Pancreas (tissue), 10 donors: ENCODE results near the gene SIGLEC11. TPM values are rescaled to one million over a fixed set of nuclear protein-coding genes. Genes with fewer than 3 reads are reported as not detected.

Experiments
- ATAC-seq, 4 donors: fragments of 200-7000 bp; cut with Tn5 transposase; one replicate each; pipeline versions ENCODE4 v1.8.0 to v1.9.1; 2020; ENCODE audit warnings: mild to moderate bottlenecking in 4 of 4, moderate library complexity in 4 of 4
- DNase-seq, 6 donors: peaks; one replicate each; pipeline ENCODE4 v3.0.0-alpha.2; 2020
- FAIRE-seq: peaks from 2 replicates; lab custom pipeline; 2012; peaks lifted over from hg19 to GRCh38; lab: Jason Lieb, UNC
- H3K27ac ChIP-seq, 4 donors: fragments of 200-600 bp; sonication (generic); 1 replicate in 3 of 4; 2 replicates in 1 of 4; pipeline versions ENCODE4 v1.5.0 to v1.8.0; 2020
- H3K27me3 ChIP-seq, 4 donors: fragments of 200-600 bp; one replicate each; pipeline ENCODE4 v1.8.0; 2021
- H3K36me3 ChIP-seq, 3 donors: fragments of 200-600 bp; sonication (generic) in 1 of 3; one replicate each; pipeline versions ENCODE4 v1.5.0 to v1.8.0; 2020 to 2021
- H3K4me1 ChIP-seq, 3 donors: fragments of 200-600 bp; one replicate each; pipeline ENCODE4 v1.8.0; 2021
- H3K4me3 ChIP-seq, 4 donors: fragments of 200-600 bp; sonication (generic) in 2 of 4; one replicate each; pipeline versions ENCODE4 v1.5.0 to v1.8.0; 2020 to 2021
- H3K9me3 ChIP-seq, 4 donors: fragments of 200-600 bp; one replicate each; pipeline ENCODE4 v1.8.0; 2021
- WGBS, 2 donors: extraction: QIAGEN DNeasy Blood & Tissue Kit; methylation state at CpG; one replicate each; pipeline ENCODE4 v1.1.7; 2013; 5-methylcytosine and 5-hydroxymethylcytosine counted together
- intact Hi-C, 3 donors: fragments of 100-400 bp; cut with DNase I; formaldehyde crosslinking; loops; one replicate each; pipeline versions ENCODE4 v1.11.1 to v1.14.2; 2022
- polyA plus RNA-seq, 2 donors: library from polyadenylated mRNA; stranded (reverse); fragments of 200-250 nt; gene quantifications; one replicate each; pipeline ENCODE4 v1.2.3, GENCODE V29; 2013
- total RNA-seq, 6 donors: library from RNA; stranded (reverse); fragmentation: NEBNext Ultra II Directional in 4 of 6; extraction: Animal tissue kit (Norgen Biotek cat#: 25700) in 4 of 6; gene quantifications; one replicate each; pipeline versions ENCODE4 v1.2.1 to v1.2.4, GENCODE V29; 2021 to 2023
- TF ChIP-seq, protein P1 (sequence below), 4 donors: fragments of 200-600 bp; sonication (generic) in 3 of 4; IDR thresholded peaks; one replicate each; pipeline versions ENCODE4 v1.5.0 to v1.8.0; 2021; ENCODE audit warnings: antibody characterized with exemption in 4 of 4
- donor health status: healthy with polysubstance abuse.
- donor health status: DM: no; HTN: no; CAD: no; lungs with moderate emphysema.
- donor health status: DM: no; HTN: no; CAD: no.
- donor health status: control.
- donor health status: control.
- donor health status: Bipolar disorder and iron deficiency.
- donor health status: DM: yes; HTN: yes; CAD: no.
- donor health status: DM: no; HTN: no; CAD: no.
- donor health status: DM: no; HTN: no; CAD: no.
- donor health status: DM: yes; HTN: yes; CAD: no.

SIGLEC11 gene
- total and polyA plus RNA-seq, 8 donors = 0.14 to 26.5 (median 1.6) TPM

DNA sequence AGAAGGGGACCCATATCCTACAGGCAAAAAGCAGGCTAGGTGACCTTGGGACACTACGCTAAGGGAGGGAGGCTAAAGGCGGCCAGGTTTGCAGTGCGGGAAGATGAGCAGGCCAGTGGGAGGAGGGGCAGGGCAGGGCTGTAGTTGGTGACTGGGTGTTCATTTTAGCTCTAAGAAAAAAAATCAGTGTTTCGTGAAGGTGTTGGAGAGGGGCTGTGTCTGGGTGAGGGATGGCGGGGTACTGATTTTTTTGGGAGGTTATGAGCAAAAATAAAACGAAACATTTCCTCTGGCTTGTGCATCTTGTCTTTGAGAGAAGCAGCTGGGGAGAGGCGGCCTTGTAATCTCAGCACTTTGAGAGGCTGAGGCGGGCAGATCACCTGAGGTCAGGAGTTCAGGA is 27.3 kb downstream of the SIGLEC11 start:
- FAIRE-seq = no peak
- H3K27ac ChIP-seq = no peak overlapping the region
- intact Hi-C loops = no loop called here
- H3K4me3 ChIP-seq = no peak overlapping the region
- ATAC-seq = no peak
- H3K4me1 ChIP-seq = peaks cover 0 to 7% (median 3%) of the 10 kb centered on the region in 3 donors
- TF ChIP-seq, protein P1, sequence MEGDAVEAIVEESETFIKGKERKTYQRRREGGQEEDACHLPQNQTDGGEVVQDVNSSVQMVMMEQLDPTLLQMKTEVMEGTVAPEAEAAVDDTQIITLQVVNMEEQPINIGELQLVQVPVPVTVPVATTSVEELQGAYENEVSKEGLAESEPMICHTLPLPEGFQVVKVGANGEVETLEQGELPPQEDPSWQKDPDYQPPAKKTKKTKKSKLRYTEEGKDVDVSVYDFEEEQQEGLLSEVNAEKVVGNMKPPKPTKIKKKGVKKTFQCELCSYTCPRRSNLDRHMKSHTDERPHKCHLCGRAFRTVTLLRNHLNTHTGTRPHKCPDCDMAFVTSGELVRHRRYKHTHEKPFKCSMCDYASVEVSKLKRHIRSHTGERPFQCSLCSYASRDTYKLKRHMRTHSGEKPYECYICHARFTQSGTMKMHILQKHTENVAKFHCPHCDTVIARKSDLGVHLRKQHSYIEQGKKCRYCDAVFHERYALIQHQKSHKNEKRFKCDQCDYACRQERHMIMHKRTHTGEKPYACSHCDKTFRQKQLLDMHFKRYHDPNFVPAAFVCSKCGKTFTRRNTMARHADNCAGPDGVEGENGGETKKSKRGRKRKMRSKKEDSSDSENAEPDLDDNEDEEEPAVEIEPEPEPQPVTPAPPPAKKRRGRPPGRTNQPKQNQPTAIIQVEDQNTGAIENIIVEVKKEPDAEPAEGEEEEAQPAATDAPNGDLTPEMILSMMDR (IDR thresholded peaks at IDR 0.05) = no peak
- WGBS, 2 donors = 72 to 80% methylated on average over 8 of the region's 8 CpGs
- no peak for DNase-seq
- no peaks in the 10 kb centered on the region for H3K9me3 ChIP-seq
- no peaks in the 10 kb centered on the region for H3K36me3 ChIP-seq
- no peaks in the 10 kb centered on the region for H3K27me3 ChIP-seq

DNA sequence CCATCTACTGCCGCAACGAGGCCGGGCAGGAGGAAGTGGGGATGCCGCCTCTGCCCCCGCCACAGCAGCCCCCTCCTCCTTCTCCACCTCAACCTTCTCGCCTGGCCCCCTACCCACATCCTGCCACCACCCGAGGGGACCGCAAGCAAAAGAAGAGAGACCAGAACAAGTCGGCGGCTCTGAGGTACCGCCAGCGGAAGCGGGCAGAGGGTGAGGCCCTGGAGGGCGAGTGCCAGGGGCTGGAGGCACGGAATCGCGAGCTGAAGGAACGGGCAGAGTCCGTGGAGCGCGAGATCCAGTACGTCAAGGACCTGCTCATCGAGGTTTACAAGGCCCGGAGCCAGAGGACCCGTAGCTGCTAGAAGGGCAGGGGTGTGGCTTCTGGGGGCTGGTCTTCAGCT is 28.2 kb downstream of the SIGLEC11 start:
- 90 to 92% methylated on average over 21 to 25 of the region's 25 CpGs for WGBS, 2 donors
- Histone ChIP-seq H3K27me3 (no peaks in the 10 kb centered on the region), H3K4me1 (peaks cover 4 to 8% (median 8%) of the 10 kb centered on the region in 3 donors), H3K9me3 (no peaks in the 10 kb centered on the region), H3K36me3 (no peaks in the 10 kb centered on the region), H3K4me3 (no peak overlapping the region), H3K27ac (no peak overlapping the region)
- intact Hi-C loops = no loop called here
- DNase-seq = no peak
- FAIRE-seq = no peak
- TF ChIP-seq, protein P1 (IDR thresholded peaks at IDR 0.05) = no peak
- ATAC-seq = no peak

DNA sequence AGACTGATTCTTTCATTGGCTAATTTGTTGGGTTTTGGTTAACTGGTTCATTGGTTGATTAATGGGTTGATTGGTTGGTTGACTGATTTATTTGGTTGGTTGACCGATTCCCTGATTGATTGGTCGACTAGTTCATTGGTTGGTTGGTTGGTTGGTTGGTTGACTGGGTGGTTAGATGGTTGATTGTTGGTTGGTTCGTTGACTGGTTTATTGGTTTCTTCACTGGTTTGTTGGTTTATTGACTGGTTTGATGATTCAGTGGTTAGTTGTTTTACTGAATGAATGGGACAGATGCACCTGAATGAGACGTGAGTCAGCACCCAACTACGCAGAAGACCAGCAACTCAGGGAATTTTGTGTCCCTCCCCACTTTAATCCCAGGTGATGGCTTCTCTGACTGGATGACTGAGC is 28.9 kb downstream of the SIGLEC11 start:
- ATAC-seq = no peak

DNA sequence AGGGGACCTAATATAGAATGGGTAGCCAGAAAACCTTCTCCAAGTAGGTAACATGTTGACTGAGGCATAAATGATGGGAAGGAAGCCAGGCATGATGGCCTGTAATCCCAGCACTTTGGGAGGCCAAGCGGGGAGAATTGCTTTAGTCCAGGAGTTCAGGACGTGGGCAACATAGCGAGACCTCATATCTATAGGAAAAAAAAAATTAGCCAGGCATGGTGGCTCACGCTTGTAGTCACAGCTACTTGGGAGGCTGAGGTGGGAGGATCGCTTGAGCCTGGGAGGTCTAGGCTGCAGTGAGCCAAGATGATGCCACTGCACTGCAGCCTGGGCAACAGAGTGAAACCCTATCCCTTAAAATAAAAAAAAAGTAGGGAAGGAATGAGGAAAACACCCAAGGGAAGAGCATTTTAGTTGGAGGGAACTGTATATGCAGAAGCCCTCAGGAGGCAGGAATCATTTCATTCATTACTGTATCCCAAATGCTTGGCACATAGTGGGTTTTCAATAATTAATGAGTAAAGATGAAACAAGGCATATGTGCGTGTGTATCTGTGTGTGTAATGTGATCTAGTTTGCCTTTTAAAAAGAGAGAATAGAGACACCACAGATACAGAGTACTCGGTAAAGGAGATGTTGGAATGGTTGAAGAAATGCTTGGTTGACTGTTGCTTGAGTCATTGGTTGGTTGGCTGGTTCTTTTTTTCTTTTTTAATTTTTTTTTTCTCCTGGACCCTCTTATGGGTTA is 29.5 kb downstream of the SIGLEC11 start:
- H3K4me3 ChIP-seq = no peak overlapping the region
- TF ChIP-seq, protein P1 (IDR thresholded peaks at IDR 0.05) = no peak
- FAIRE-seq = no peak
- no peaks in the 10 kb centered on the region for H3K9me3 ChIP-seq
- DNase-seq = no peak
- H3K4me1 ChIP-seq = peaks cover 9 to 13% (median 9%) of the 10 kb centered on the region in 3 donors
- no peaks in the 10 kb centered on the region for H3K36me3 ChIP-seq
- intact Hi-C loops = no loop called here
- no peak for ATAC-seq
- 94 to 97% methylated on average over 7 of the region's 7 CpGs for WGBS, 2 donors
- no peak overlapping the region for H3K27ac ChIP-seq
- H3K27me3 ChIP-seq = no peaks in the 10 kb centered on the region

More for the DNA sequence above, 28.9 kb downstream of the SIGLEC11 start:
- Histone ChIP-seq H3K36me3 (no peaks in the 10 kb centered on the region), H3K27me3 (no peaks in the 10 kb centered on the region), H3K27ac (no peak overlapping the region), H3K4me1 (peaks cover 8 to 13% (median 9%) of the 10 kb centered on the region in 3 donors), H3K9me3 (no peaks in the 10 kb centered on the region), H3K4me3 (no peak overlapping the region)
- intact Hi-C loops = no loop called here
- DNase-seq (no peak), FAIRE-seq (no peak)
- 93 to 99% methylated on average over 5 of the region's 5 CpGs for WGBS, 2 donors
- TF ChIP-seq, protein P1 (IDR thresholded peaks at IDR 0.05) = no peak

- H3K4me1 ChIP-seq = peaks cover 9 to 13% (median 9%) of the 10 kb centered on the region in 3 donors
- no peak overlapping the region for H3K27ac ChIP-seq
- WGBS, 2 donors = 58 to 62% methylated on average over 15 of the region's 15 CpGs
- no peaks in the 10 kb centered on the region for H3K9me3 ChIP-seq
- DNase-seq (peak in 2 of 6 donors; percentile 57 to 61), FAIRE-seq (no peak), ATAC-seq (no peak)
- H3K36me3 ChIP-seq = no peaks in the 10 kb centered on the region
- intact Hi-C loops = no loop called here
- TF ChIP-seq, protein P1 (IDR thresholded peaks at IDR 0.05) = no peak
- H3K27me3 ChIP-seq = no peaks in the 10 kb centered on the region
- H3K4me3 ChIP-seq = peak overlapping the region in 1 of 4 donors; percentile 90
Measured at GRCh38 chr19:49930483-49931011, 30.4 kb downstream of the SIGLEC11 start.
